Measurements from ENCODE around the gene SPINK13.
"Not testable (repeated sequence)": the region's sequence is repeated elsewhere in the genome, so short reads cannot be mapped to it uniquely, and the experiment has no call there.

The SPINK13 gene, protein sequence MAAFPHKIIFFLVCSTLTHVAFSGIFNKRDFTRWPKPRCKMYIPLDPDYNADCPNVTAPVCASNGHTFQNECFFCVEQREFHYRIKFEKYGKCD

DNA sequence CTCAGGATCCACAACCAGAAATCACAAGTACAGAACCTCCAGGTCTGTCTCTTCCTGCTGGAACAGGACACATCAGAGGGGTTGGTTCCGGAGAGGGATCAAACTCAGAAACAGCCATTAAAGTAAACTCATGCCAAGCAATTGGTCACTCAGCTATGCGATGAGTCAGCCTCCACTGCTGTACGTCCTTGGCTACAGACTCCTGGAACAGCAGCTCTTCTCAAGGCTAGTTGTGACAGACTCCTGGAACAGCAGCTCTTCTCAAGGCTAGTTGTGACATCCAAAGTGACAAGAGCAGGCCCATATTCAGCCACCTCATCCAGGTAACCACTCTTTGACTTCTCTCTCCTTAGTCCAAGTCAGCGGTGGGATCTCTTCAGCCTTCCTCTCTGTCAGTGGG is at the start of gene SPINK13:
Gene SPINK13, plus strand, starts transcription at position 229 of the 400 bp plus-strand sequence. CDS start 1,279 bp downstream, outside the sequence.
- DNase-seq: no peak

DNA sequence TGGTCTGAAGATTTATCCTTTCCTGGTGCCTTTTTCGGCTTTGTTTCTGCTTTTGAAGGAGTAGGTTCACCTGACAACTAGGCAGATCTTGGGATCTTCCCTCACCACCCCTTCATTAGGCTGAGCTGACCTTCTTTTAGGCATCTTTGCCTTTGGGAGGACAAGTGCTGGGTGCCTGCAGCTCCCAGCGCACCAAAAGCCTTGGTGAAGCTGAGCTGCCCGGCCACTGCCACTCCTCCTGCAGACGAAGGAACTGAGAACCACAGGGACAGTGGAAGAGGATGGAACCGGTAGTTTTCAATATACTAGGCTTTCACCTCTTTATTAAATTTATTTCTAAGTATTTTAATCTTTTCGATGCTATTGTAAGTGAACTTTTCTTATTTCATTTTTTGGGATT is 47.1 kb upstream of the SPINK13 start:
- DNase-seq: no peak

DNA sequence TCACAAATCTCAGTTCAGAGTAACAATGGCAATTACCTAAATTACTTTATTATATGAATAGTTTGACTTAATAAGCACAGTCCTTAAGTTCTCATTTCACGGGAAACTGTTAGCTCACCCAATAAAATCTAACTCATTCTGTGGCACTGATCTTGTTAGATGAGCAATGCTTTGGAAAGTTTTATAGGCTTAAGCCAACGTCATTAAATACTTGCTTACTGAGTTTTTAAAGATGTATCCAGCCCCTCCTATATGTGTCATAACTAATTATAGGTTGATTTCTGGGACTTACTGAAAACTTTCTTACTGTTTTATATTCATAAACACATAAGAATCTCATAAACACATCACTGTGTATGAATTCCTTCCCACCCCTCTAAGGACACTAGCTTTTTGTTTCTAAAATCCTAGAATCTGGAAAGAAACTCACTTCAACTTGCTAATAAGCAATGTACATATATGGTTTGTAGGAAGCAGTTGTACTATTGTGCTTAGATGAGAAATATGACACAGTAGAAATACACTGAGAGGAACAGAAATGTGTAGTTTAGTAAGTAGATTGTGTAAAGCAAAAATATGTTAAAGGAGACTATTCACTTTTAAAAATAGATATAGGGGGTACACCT is 44.4 kb upstream of the SPINK13 start:
- DNase-seq: no peak

DNA sequence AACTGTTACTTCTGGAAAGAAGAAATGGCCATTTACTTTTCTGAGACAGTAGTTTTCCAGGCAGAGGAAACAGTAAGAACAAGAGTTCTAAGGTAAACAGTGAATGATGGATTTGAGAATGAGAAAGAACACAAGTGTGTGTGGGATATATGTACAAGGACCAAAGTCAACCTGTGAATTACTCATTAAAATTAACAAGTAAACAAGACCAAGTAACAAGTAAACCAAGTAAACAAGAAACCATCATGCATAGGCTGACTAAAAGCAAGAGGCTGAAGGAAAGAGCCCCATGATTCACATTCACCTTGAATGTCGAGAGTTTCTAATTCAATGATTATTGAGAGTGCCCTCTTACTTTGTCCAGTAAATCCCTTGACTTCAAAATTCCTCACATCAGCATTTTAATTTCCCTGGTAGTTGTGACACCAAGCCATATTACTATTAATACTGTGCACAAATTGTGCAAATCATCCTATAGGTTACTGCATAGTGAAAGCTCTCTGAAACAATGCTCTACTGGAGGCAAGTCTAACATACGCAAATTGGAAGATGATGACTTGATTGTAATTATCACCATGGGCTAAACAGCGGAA is 40.1 kb upstream of the SPINK13 start:
- no peak for DNase-seq

DNA sequence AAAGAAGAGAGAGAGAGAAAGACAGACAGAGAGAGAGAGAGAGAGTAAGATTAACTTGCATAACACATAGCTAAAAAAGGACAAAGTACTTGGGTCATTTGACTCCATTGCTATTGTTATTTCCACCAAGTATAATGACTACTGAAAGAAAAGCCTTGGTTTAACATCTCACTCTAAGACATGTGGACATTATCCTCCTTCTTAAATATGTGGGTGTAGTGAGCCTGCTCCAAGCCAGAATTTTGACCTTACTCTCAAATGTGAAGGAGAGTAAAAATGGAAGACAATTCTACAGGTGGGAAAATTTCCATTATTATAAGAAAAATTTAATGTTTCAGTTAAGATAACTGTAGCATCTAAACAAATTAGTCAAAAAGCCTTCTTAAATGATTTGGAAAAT is 38.8 kb upstream of the SPINK13 start:
- no peak for DNase-seq

DNA sequence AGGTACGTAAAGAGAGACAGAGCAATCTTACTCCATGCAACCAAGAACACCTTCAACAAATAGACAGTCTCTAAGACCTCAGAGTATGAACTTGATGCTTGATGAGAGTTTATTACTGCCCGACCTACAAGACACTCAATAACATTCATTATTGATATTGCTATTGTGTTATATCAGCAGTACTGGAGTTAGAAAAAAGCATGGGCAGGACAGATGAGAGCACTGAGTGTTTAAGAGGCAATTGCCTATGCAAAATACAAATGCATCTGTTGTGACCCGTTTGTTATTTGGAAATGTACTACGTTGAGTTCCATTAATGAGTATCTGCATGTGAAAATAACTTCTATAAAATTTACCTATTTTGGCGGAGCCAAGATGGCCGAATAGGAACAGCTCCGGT is 38.4 kb upstream of the SPINK13 start:
- no peak for DNase-seq

DNA sequence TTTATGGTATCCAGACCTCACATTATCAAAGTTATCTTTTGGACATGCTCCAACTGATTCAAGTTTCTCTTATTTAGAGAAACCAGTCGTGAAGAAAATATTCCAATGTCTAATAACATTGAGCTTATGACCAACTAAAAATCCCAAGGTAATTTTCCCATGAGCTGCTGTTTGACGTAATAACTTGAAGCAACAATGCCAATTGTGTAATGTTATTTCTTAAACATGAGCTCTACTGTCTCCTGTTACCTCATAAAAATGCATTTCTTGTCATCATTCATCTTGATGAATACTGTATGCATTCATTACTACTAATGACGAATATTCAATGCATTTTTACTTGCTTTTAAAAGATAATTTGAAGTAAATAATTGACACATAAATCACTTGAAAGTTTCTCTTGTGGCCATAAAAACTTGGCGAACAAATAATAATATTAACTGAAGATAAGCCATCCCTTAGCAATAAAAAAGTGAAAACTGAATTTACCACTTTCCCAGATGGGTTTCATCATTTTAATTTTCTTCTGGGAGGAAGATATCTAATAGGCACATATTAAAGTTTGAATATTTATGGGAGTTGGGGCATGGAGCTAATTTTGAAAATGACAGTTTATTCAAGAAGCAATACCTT is 30.7 kb upstream of the SPINK13 start:
- no peak for DNase-seq

DNA sequence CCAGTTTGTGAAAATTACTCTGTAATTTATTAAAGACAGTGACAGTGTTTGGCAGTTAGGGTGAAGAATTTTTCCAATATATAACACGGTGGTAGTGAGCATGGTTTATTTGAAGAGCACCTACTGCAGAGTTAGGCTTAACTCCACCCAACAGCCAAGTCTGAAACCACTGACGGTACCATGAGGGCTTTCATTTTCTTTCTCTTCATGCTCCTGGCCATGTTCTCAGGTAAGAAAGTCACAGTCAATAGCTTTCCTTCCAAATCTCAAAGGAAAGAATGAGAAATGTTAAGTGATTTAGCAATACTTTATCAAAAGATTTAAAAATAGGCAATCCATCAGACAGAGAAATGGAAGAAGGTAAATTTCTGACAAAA is 30.2 kb upstream of the SPINK13 start, which contains the start of gene MARCOL:
Gene MARCOL, plus strand, starts transcription at position 108 of the 377 bp plus-strand sequence. Its CDS starts 73 bp downstream, at position 181.
- no peak for DNase-seq

DNA sequence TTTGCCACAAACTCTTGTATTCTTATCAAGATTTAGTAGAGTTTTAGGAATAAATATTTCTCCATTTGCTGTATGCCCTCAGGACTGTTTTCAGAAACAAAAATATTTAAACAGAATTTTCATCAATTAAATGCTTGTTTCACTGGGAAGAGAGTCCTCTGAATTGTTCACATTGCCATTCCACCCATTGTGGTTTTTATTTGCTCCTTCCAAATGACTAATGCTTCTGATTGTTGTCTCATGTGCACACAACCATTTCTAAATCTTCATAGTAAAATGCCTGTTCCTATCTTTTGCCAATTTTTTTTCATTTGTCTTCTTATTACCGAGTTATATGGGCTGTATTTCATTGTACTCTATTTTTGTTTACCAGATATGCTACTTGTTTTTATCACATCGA is 19.7 kb upstream of the SPINK13 start:
- DNase-seq: no peak

DNA sequence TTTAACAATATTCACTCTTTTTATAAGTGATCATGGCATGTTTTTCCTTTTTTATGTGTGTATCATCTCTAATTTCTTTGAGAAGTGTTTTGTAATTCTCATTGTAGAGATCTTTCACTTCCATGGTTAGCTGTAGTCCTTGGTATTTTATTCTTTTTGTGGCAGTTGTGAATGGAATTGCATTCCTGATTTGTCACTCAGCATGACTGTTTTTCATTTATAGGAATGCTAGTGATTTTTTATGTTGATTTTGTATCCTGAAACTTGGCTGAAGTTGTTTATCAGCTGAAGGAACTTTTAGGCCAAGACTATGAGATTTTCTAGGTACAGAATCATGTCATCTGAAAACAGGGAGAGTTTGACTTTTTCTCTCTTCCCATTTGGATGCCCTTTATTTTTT is 13.1 kb upstream of the SPINK13 start:
- DNase-seq: no peak

DNA sequence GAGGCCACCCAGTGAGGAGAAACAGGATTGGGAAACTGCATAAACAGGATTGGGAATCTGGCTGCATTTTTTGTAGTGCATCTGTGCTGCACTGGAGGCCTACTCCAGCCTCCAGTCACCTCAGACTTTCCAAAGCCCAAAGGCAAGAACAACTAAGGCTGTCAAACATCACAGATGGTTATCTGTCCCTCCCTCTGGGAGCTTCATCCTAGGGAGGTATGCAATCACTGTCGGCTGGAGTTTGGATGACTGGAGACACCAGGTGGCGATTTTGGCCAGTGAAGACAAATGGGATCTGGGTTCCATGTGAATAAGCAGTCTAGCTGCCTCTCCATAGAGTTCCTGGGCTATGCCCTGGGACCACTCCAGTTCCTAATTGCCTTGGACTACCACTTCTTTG is 9.3 kb upstream of the SPINK13 start:
- no peak for DNase-seq

DNA sequence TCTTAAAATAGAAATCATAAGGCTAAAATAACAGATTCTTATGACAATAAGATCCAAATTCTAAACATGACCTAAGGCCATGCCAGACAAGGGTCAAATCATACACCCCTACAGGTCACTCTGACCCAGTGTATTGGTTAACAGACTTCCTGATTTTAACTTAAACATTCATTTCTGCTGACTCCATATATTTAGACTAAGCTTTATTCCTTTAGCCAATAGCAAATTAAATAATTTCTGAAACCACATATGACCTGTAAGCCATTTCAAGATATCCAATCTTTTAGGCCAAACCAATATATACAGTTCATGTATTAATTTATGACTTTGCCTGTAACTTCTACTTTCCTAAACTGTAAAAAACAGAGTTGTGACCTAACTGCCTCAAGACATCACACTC is 7.4 kb upstream of the SPINK13 start:
- no peak for DNase-seq

DNA sequence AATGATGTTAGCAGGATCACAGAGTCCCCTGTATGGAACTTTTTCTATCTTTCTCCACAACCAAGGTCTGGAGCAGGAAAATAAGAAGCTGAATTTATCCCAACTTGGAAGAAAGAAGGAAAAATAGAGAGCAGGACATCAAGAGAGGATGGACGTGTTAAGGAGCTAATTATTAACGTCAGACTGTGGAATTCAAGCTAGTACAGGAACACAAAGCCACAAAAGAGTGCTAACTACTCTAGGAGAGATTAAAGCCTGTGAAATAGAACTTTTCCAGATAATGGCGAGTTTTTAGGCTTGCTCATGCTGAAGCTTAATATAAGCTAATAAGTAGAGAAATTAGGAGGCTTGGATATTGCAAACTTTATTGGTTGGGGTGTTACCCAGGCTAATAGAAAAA is 632 bp upstream of the SPINK13 start:
- no peak for DNase-seq

DNA sequence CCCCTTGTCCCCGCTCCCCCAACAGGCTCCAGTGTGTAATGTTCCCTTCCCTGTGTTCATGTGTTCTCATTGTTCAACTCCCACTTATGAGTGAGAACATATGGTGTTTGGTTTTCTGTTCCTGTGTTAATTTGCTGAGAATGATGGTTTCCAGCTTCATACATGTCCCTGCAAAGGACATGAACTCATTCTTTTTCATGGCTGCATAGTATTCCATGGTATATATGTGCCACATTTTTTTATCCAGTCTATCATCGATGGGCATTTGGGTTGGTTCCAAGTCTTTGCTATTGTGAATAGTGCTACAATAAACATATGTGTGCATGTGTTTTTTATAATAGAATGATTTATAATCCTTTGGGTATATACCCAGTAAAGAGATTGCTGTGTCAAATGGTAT is 6.5 kb downstream of the SPINK13 start:
- not testable (repeated sequence) for DNase-seq

DNA sequence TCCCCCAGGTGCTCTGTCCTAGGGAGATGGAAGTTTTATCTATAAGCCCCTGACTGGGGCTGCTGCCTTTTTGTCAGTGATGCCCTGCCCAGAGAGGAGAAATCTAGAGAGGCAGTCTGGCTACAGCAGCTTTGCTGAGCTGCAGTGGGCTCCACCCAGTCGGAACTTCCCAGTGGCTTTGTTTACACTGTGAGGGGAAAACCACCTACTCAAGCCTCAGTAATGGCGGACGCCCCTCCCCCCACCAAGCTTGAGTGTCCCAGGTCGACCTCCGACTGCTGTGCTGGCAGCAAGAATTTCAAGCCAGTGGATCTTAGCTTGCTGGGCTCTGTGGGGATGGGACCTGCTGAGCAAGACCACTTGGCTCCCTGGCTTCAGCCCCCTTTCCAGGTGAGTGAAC is 12.3 kb downstream of the SPINK13 start:
- not testable (repeated sequence) for DNase-seq

DNA sequence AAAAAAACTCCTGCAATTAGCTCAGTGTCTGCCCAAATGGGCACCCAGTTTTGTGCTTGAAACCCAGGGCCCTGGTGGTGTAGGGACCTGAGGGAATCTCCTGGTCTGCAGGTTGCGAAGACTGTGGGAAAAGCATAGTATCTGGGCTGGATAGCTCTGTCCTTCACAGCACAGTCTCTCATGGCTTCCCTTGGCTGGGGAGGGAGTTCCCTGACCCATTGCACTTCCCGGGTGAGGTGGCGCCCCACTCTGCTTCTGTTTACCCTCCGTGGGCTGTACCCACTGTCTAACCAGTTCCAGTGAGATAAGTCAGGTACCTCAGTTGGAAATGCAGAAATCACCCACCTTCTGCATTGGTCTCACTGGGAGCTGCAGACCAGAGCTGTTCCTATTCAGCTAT is 12.7 kb downstream of the SPINK13 start:
- DNase-seq: not testable (repeated sequence)

DNA sequence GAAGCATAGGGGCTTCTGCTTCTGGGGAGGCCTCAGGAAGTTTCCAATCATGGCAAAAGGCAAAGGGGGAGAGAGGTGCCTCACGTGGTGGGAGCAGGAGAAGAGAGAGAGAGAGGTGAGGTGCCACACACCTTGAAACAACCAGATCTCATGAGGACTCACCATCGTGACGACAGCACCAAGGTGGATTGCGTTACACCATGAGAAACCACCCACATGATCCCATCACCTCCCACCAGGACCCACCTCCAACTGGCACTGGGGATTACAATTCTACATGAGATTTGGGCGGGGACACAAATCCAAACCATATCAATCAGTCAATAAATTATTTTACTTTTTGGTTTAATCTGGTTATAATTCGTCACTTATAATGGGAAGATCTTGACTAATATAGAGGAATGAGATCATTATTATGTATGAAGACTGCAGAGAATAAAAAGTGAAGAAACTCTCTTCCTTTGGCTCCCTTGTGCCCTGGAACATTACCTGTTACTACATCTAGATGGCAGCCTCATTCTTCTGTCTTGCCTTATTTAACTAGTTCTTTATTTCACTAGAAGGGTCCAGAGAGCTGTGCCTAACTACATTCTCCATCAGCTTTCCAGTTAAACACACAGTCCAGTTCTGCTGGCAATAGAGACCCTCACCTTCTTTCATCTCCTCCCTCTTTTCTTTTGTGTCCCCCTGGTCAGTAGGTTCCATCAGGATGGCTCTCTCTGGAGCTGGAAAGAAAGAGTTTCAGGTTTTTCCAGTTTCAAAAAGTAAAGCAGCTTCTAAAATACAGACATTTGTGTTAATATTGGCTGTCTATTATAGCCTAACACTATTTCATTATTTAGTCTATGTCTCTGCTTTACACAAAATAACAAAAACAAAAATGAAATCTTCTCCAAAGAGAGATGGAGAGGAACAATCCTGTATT is 21.9 kb downstream of the SPINK13 start:
- DNase-seq: no peak

DNA sequence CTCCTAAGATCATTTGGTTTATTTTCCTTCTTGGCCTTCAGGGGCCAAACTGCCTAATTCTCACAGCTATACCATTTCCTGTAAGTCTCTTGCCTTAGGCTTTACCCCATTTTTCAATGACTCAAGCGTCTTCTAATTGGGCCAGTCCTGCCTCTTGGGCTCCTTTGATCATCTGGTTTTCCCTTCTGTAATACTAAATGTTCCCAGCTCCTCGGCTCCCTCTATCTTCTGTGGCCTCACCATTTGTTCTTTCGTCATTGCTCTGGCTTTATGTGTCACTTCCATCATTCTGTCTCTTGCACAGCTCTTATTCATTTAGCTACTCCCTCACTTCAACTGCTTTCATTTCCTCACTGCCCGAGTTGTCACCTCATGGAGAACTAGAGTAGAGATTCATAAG is 29.1 kb downstream of the SPINK13 start:
- DNase-seq: no peak

DNA sequence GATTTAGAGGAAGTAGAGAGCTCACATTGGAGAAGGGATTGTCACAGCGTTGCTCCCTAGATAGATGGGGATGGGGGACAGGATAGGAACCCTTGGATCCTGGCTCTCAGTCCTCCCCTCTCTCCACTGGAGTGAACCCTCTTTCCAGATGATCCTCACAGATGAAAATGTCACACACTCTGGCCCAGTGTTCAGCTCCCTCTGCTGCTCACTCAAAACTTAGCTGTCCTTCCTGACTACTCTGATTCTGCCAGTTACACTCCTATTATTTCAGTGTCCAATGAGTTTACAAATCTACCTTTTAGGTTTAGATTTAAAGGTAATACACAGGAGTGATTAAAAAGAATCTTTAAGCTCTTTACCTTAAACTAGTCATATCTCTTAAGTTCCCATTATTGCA is 37.9 kb downstream of the SPINK13 start:
- no peak for DNase-seq

DNA sequence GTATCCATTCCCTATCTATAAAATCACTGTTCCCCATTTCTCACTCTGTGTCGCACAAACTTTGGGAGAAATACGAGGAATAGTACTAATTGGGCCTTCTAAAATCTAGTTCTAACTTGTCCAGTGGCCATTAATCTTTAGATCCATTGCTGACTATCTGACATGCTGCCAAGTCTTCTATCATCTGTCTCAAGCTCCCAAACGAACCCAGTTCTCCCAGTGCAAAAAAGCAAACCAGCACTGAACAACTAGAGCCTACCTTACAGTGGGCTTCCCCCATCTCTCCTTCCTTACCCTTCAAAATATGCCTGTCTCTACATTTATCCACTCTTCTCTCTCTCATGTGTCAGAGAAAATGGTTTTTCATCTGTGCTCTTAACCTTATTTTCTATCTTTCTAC is 40.4 kb downstream of the SPINK13 start:
- no peak for DNase-seq

DNA sequence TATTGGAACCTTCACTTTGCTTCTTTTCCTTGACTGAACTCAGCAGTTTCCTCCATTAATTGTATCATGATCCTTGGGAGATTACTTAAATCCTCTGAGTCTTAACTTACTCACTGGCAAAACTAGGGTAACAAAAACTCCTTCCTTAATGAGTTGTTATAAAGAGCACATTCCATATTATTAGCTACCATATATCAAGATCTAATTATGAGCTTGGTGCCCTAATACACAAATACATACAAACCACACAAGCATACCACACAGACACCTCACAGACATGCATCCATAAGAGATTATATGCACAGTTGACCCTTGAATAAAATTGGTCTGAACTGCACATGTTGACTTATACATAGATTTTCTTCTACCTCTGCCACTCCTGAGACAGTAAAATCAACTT is 41.2 kb downstream of the SPINK13 start:
- no peak for DNase-seq

DNA sequence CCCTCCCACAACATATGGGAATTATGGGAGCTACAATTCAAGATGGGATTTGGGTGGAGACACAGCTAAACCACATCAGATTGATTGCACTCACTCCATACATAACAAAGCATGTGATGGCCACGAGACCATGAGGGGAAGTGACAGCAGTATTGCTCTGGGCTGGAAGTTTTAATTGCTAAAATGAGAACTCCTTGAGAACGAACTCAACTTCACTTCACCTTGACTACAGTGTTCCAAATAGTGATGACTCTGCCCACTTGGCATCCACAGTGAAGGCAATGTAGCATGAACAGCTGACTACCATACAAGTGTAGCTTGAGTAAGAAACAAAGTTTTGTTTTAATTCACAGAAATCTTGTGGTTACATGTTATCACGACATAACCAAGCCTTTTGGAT is 42.9 kb downstream of the SPINK13 start:
- no peak for DNase-seq

DNA sequence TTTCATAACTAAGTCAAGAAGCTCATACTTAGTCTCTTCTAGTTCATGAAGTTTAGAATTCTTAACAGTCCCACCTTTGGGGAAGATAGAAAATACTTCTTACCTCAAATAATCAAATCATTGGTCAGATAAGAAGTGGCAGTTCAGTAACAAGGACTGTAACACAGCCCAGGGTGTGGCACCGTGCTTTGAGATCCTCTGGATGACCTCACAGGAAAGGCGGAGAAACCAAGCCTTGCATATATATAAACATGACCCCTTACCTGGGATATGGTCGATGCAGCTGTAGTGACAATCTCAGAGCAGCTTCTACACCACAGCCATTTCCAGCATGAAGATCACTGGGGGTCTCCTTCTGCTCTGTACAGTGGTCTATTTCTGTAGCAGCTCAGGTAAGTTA is 43.6 kb downstream of the SPINK13 start, which contains the start of gene SPINK7:
Gene SPINK7, plus strand, starts transcription at position 271 of the 400 bp plus-strand sequence. Its CDS starts 61 bp downstream, at position 332.
- DNase-seq: no peak

All from NCI-H187 treated with DMSO at 0.1 percent for 48 hours (cell line).